Skeletal muscle tissue (tissue), 4 donors: ENCODE results near the gene CFAP100. TPM values are rescaled to one million over a fixed set of nuclear protein-coding genes. Genes with fewer than 3 reads are reported as not detected.

ENCODE experiments used
- H3K27ac ChIP-seq: one replicate; pipeline ENCODE4 v1.7.0; 2013; ENCODE audit warnings: mild to moderate bottlenecking, low read depth, low read length, inconsistent platforms
- H3K27me3 ChIP-seq, 3 donors: one replicate each; pipeline ENCODE4 v1.7.0; 2013; ENCODE audit warnings: low read length in 3 of 3; ENCODE audit not compliant: control insufficient read depth in 3 of 3, insufficient read depth in 3 of 3
- H3K36me3 ChIP-seq, 3 donors: one replicate each; pipeline ENCODE4 v1.7.0; 2013; ENCODE audit warnings: low read length in 3 of 3; ENCODE audit not compliant: control insufficient read depth in 3 of 3, insufficient read depth in 3 of 3
- H3K4me1 ChIP-seq, 3 donors: one replicate each; pipeline ENCODE4 v1.7.0; 2013; ENCODE audit warnings: low read length in 3 of 3, mild to moderate bottlenecking in 3 of 3; ENCODE audit not compliant: control insufficient read depth in 3 of 3, insufficient read depth in 3 of 3
- H3K4me3 ChIP-seq, 3 donors: one replicate each; pipeline ENCODE4 v1.7.0; 2013; ENCODE audit warnings: low read length in 3 of 3
- H3K9ac ChIP-seq, 3 donors: one replicate each; pipeline ENCODE4 v1.7.0; 2013; ENCODE audit warnings: low read length in 3 of 3, mild to moderate bottlenecking in 3 of 3, moderate library complexity in 2 of 3, low read depth in 1 of 3
- H3K9me3 ChIP-seq, 3 donors: one replicate each; pipeline ENCODE4 v1.7.0; 2013; ENCODE audit warnings: low read length in 3 of 3; ENCODE audit not compliant: control insufficient read depth in 3 of 3
- total RNA-seq: library from RNA; depleted of rRNA; stranded (reverse); fragments of >200 nt; gene quantifications from one replicate; pipeline ENCODE4 v1.2.3, GENCODE V29; 2014
- donor health status: Osteomylitis.

The CFAP100 gene
- total RNA-seq, 1 donor from 2014 or later = not detected

- Histone ChIP-seq H3K27me3 (peaks cover 13 to 18% (median 15%) of the 10 kb centered on the region in 3 donors), H3K9me3 (no peaks in the 10 kb centered on the region), H3K36me3 (no peaks in the 10 kb centered on the region), H3K27ac (no peak overlapping the region), H3K9ac (no peak overlapping the region), H3K4me1 (peaks cover 10 to 12% (median 11%) of the 10 kb centered on the region in 3 donors), H3K4me3 (no peak overlapping the region)
Measured at GRCh38 chr3:126390201-126390600, 4.5 kb upstream of the CFAP100 start.

- Histone ChIP-seq H3K36me3 (no peaks in the 10 kb centered on the region), H3K4me3 (no peak overlapping the region), H3K27me3 (peaks cover 15 to 23% (median 15%) of the 10 kb centered on the region in 3 donors), H3K9ac (no peak overlapping the region), H3K4me1 (peaks cover 10 to 12% (median 11%) of the 10 kb centered on the region in 3 donors), H3K27ac (no peak overlapping the region), H3K9me3 (no peaks in the 10 kb centered on the region)
Measured at GRCh38 chr3:126390751-126391150, 4.0 kb upstream of the CFAP100 start.

DNA sequence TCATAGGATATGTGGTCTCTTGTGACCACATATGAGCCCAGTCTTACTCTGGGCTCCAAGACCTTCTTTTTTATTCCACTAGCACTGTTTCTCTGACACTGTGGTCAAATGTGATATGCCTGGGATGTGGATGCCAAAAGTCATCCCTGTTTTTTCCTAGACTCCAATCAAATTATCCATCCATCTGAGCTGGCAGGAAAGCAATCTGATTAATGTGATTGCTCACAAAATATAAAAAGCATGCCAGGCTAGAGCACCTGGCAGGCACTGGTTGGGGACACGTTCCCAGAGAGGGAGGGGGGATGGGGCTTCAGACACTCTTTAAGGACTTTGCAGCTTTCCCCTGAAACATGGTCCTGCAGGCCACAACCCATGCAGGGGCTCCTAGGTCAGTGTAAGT is 3.1 kb upstream of the CFAP100 start:
- no peaks in the 10 kb centered on the region for H3K9me3 ChIP-seq
- H3K36me3 ChIP-seq = no peaks in the 10 kb centered on the region
- no peak overlapping the region for H3K27ac ChIP-seq
- no peak overlapping the region for H3K4me3 ChIP-seq
- H3K27me3 ChIP-seq = peaks cover 15 to 23% (median 17%) of the 10 kb centered on the region in 3 donors
- peaks cover 10 to 12% (median 11%) of the 10 kb centered on the region in 3 donors for H3K4me1 ChIP-seq
- H3K9ac ChIP-seq = no peak overlapping the region

GRCh38 chr3:126392246-126392645 is 2.5 kb upstream of the CFAP100 start:
- Histone ChIP-seq H3K9me3 (no peaks in the 10 kb centered on the region), H3K27ac (no peak overlapping the region), H3K4me1 (peaks cover 10 to 12% (median 11%) of the 10 kb centered on the region in 3 donors), H3K9ac (no peak overlapping the region), H3K4me3 (no peak overlapping the region), H3K27me3 (peaks cover 15 to 23% (median 17%) of the 10 kb centered on the region in 3 donors), H3K36me3 (no peaks in the 10 kb centered on the region)

DNA sequence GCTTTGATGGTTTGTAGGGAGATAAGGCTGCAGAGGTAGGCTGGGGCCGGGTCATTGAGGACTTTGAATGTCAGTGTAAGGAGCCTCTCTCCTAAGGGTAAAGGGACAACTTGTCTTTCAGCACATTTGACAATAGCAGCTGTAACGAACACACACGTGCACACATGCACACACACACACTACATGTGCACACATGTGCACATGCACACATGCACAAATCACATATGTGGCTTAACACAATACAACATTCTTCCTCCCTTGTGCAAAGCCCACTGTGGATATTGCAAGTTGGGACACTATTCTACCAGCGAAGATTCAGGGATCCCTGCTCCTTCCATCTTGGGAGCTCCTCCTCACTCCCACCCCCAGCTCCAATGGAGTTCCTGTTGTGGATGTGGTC is 1.1 kb upstream of the CFAP100 start:
- Histone ChIP-seq H3K27ac (no peak overlapping the region), H3K9me3 (no peaks in the 10 kb centered on the region), H3K9ac (no peak overlapping the region), H3K36me3 (no peaks in the 10 kb centered on the region), H3K27me3 (peaks cover 15 to 23% (median 17%) of the 10 kb centered on the region in 3 donors), H3K4me3 (no peak overlapping the region), H3K4me1 (peaks cover 10 to 12% (median 11%) of the 10 kb centered on the region in 3 donors)

GRCh38 chr3:126394977-126395321 is 240 bp downstream of the CFAP100 start:
- peak overlapping the region in 1 of 3 donors; percentile 45 for H3K9ac ChIP-seq
- peaks cover 0 to 3% (median 2%) of the 10 kb centered on the region in 3 donors for H3K4me1 ChIP-seq
- no peaks in the 10 kb centered on the region for H3K9me3 ChIP-seq
- H3K4me3 ChIP-seq = peak overlapping the region in 1 of 3 donors; percentile 6
- H3K27ac ChIP-seq = no peak overlapping the region
- H3K27me3 ChIP-seq = peaks cover 15 to 21% (median 17%) of the 10 kb centered on the region in 3 donors
- H3K36me3 ChIP-seq = no peaks in the 10 kb centered on the region

GRCh38 chr3:126395846-126396513 is 1.3 kb downstream of the CFAP100 start:
- H3K9ac ChIP-seq = no peak overlapping the region
- H3K9me3 ChIP-seq = no peaks in the 10 kb centered on the region
- H3K4me3 ChIP-seq = no peak overlapping the region
- H3K27ac ChIP-seq = no peak overlapping the region
- H3K4me1 ChIP-seq = peaks cover 0 to 3% (median 2%) of the 10 kb centered on the region in 3 donors
- no peaks in the 10 kb centered on the region for H3K36me3 ChIP-seq
- peaks cover 15 to 21% (median 17%) of the 10 kb centered on the region in 3 donors for H3K27me3 ChIP-seq

GRCh38 chr3:126396536-126396935 is 1.8 kb downstream of the CFAP100 start:
- H3K27ac ChIP-seq = no peak overlapping the region
- peaks cover 0 to 3% (median 2%) of the 10 kb centered on the region in 3 donors for H3K4me1 ChIP-seq
- peaks cover 15 to 21% (median 17%) of the 10 kb centered on the region in 3 donors for H3K27me3 ChIP-seq
- no peak overlapping the region for H3K4me3 ChIP-seq
- no peaks in the 10 kb centered on the region for H3K36me3 ChIP-seq
- no peaks in the 10 kb centered on the region for H3K9me3 ChIP-seq
- no peak overlapping the region for H3K9ac ChIP-seq

- Histone ChIP-seq H3K27ac (no peak overlapping the region), H3K4me3 (no peak overlapping the region), H3K4me1 (peaks cover 0 to 3% (median 2%) of the 10 kb centered on the region in 3 donors), H3K36me3 (no peaks in the 10 kb centered on the region), H3K27me3 (peaks cover 15 to 25% (median 24%) of the 10 kb centered on the region in 3 donors), H3K9me3 (no peaks in the 10 kb centered on the region), H3K9ac (no peak overlapping the region)
Measured at GRCh38 chr3:126397610-126398422, 3.1 kb downstream of the CFAP100 start.
